ENCODE results near the gene LTA.

LTA gene

GRCh38 chr6:31541658-31542521 is 30.2 kb upstream of the LTA start, which contains the start of gene DDX39B:
TSS of gene DDX39B (minus strand) at chr6:31542003. CDS start at chr6:31540532, 1,471 bp downstream.
- H3K4me3 ChIP-seq (ENCODE audit: low read length): peak within 1 kb of the TSS; percentile 85
- DNase-seq (ENCODE audit: low read depth): peak; percentile 92
- TF ChIP-seq CTCF (conservative IDR thresholded peaks at IDR 0.05; ENCODE audit: low read depth, low read length): no peak

- H3K4me3 ChIP-seq (ENCODE audit: low read length): no peak overlapping the region
- no peak for DNase-seq (ENCODE audit: low read depth)
- TF ChIP-seq CTCF (conservative IDR thresholded peaks at IDR 0.05; ENCODE audit: low read depth, low read length): no peak
These were observed 28.4 kb upstream of the LTA start for GRCh38 chr6:31543639-31544038.

DNA sequence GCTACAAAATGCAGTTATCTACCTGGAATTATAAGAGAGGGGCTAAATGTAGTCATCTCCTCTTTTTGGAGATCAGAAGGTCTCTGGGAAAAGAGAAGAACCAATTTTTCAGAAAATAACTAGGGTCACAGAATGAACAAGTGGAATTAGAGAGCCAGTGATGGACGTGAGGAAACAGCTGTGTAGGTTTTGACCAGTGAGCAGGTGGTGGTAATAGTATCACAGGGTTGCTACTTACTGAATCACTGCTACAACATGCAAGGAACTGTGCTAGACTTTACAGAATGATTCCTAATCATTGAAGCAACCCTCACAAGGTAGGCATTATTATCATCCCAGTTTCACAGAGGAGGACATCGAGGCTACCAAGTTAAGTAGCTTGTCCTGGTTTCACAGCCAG is 27.4 kb upstream of the LTA start:
- no peak for DNase-seq (ENCODE audit: low read depth)
- H3K4me3 ChIP-seq (ENCODE audit: low read length): no peak overlapping the region
- TF ChIP-seq CTCF (conservative IDR thresholded peaks at IDR 0.05; ENCODE audit: low read depth, low read length): no peak

GRCh38 chr6:31545291-31545690 is 26.8 kb upstream of the LTA start:
- no peak for TF ChIP-seq CTCF (conservative IDR thresholded peaks at IDR 0.05; ENCODE audit: low read depth, low read length)
- no peak overlapping the region for H3K4me3 ChIP-seq (ENCODE audit: low read length)
- DNase-seq (ENCODE audit: low read depth): no peak

DNA sequence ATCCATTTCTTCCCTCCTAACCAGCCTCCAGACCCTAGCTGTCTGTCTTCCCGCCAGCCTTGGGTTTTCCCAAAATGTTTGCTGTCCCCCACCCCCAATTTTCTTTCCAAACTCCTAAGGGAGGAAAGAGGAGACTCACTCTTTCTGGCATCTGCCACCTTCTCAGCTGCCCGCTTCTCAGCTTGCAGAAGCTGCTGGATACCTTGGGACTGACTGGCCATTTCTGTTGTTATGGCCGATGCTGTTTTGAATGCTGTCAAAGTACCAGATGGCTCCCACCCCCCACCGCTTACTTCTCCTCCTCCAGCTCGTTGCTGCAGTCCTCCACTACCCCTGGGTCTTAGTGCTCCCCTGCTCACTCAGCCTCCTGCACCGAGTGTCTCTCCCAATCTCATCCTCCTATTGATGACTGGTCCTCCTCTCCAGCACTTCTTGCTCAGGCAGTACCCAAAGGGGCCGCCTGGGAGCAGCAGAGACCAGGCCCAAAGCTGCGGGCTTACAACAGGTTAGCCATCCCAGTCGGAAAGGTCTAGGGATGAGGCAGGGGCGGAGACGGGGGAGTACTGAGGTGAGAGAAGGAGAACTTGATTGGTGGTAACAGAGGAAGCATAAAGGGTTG is 25.6 kb upstream of the LTA start, which contains the start of gene ATP6V1G2:
Gene ATP6V1G2 (minus strand): TSS at position 270 of the 619 bp plus-strand sequence. CDS start 49 bp downstream, at position 221.
- TF ChIP-seq CTCF (conservative IDR thresholded peaks at IDR 0.05; ENCODE audit: low read depth, low read length): peak; percentile 99
- H3K4me3 ChIP-seq (ENCODE audit: low read length): peak within 1 kb of the TSS; percentile 56
- peak; percentile 42 for DNase-seq (ENCODE audit: low read depth)

DNA sequence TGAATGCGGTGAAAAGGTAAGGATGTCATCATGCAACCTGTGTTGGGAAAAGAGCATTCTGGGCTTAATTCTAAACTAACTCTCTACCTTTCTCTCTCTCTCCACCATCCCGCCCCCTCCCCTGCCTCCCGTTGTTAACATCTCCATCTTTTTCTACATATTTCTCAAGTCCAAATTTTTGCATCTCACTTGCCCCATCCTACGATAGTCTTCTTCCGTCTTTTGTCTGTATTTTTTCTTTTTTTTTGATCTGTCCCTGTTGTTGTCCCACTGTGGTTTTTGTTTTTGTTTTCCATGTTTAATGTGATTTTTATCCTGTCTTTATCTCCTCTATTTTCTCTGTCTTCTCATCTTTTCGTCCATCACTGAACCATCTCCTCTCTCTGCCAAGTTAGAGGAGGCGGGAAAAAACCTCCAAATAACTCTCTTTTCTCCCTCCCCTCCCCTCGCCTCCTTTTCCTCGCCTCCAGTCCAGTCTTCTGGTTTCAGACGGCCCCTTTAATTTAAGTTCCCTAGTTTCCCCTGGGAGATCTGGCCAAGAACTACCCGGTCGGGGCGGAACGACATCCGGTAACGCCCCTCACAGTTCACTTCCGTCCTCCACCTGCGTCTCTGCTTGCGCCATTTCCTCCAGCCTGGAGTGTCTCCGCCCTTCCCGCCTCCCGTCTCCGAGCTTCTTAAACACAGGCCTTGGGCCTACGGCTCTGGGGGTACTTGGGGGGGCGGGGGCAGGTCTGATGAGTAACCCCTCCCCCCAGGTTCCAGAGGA is 24.9 kb upstream of the LTA start, which contains the start of gene NFKBIL1:
Gene NFKBIL1 (plus strand): TSS at position 651 of the 769 bp plus-strand sequence. CDS start 87 bp downstream, at position 738.
- peak; percentile 86 for DNase-seq (ENCODE audit: low read depth)
- H3K4me3 ChIP-seq (ENCODE audit: low read length): peak within 1 kb of the TSS; percentile 56
- no peak for TF ChIP-seq CTCF (conservative IDR thresholded peaks at IDR 0.05; ENCODE audit: low read depth, low read length)
